ENCODE results near the gene MYO16. TPM values are rescaled to one million over a fixed set of nuclear protein-coding genes. Genes with fewer than 3 reads are reported as not detected.

Gene MYO16
- total RNA-seq, 1 donor from 2014 or later: 22.0 TPM

DNA sequence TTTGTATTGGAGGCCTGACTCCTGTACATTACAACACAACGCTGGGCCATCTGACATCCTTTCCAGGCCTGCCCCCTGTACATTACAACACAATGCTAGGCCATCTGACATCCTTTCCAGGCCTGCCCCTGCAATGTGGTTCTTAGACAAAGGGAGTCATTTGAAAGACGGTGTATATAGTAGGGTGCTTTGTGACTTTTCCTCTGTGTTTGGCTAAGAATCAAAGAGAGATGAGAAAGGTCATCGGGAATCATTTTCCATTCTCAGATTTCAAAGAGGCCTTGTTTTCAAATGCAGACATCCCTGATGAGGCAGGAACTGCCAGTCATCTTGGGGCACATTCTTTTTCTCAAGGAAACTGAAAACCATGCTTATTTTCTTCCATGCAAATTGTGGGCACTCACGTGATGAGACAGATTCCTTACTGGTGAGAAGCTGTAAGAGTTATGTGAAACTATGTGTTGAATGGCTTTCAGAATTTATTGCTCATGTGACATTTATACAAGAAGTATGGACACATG lies 551.6 kb downstream of the MYO16 start:
- Mint-ChIP-seq H3K27me3 (ENCODE audit: unreplicated experiment) (peaks cover 3% of the 10 kb centered on the region), H3K4me3 (ENCODE audit: unreplicated experiment) (peak overlapping the region; percentile 53), H3K9me3 (ENCODE audit: unreplicated experiment) (peaks cover 4% of the 10 kb centered on the region), H3K4me1 (ENCODE audit: low read depth, unreplicated experiment) (peaks cover 32% of the 10 kb centered on the region), H3K27ac (ENCODE audit: unreplicated experiment) (peak overlapping the region; percentile 99), H3K36me3 (ENCODE audit: unreplicated experiment) (peaks cover 3% of the 10 kb centered on the region)
- peak; percentile 42 for DNase-seq
- TF ChIP-seq, protein P1, sequence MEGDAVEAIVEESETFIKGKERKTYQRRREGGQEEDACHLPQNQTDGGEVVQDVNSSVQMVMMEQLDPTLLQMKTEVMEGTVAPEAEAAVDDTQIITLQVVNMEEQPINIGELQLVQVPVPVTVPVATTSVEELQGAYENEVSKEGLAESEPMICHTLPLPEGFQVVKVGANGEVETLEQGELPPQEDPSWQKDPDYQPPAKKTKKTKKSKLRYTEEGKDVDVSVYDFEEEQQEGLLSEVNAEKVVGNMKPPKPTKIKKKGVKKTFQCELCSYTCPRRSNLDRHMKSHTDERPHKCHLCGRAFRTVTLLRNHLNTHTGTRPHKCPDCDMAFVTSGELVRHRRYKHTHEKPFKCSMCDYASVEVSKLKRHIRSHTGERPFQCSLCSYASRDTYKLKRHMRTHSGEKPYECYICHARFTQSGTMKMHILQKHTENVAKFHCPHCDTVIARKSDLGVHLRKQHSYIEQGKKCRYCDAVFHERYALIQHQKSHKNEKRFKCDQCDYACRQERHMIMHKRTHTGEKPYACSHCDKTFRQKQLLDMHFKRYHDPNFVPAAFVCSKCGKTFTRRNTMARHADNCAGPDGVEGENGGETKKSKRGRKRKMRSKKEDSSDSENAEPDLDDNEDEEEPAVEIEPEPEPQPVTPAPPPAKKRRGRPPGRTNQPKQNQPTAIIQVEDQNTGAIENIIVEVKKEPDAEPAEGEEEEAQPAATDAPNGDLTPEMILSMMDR (IDR thresholded peaks at IDR 0.05; ENCODE audit: partially characterized antibody, unreplicated experiment): no peak

DNA sequence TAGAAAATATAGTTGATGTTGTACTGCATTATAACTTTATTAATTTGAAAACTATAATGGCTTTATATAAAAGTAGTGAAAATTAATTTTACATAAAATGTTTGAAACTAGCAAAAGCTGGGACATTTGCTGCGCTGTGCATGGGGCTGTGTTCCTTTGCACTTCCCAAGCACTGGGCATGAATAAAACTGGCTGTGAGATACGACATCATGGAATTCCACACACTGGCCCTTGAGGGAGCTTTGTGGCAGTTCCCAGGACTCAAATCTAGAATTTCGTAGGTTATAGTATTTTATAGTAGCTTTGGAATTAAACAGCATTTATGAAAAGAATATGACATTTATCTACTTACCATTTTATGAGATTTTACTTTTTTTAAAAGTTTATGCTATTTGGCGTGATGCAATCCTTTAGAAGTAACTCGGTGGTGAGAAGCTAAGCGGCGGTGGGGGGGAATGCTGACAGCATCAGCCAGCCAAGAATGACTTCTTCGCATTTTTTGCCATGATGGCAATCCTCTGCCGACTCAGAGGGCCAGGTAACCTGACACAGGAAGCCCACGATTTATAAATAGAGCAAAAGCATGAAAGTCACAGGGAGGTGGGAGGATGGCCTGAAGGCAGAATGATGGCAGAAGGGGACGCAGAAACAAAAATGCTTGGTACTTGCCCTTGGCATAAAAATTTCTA lies 553.5 kb downstream of the MYO16 start:
- TF ChIP-seq, protein P1 (IDR thresholded peaks at IDR 0.05; ENCODE audit: partially characterized antibody, unreplicated experiment): no peak
- no peak for DNase-seq
- Mint-ChIP-seq H3K9me3 (ENCODE audit: unreplicated experiment) (peaks cover 7% of the 10 kb centered on the region), H3K27ac (ENCODE audit: unreplicated experiment) (no peak overlapping the region), H3K4me1 (ENCODE audit: low read depth, unreplicated experiment) (peaks cover 46% of the 10 kb centered on the region), H3K36me3 (ENCODE audit: unreplicated experiment) (peaks cover 3% of the 10 kb centered on the region), H3K27me3 (ENCODE audit: unreplicated experiment) (peaks cover 3% of the 10 kb centered on the region), H3K4me3 (ENCODE audit: unreplicated experiment) (no peak overlapping the region)

DNA sequence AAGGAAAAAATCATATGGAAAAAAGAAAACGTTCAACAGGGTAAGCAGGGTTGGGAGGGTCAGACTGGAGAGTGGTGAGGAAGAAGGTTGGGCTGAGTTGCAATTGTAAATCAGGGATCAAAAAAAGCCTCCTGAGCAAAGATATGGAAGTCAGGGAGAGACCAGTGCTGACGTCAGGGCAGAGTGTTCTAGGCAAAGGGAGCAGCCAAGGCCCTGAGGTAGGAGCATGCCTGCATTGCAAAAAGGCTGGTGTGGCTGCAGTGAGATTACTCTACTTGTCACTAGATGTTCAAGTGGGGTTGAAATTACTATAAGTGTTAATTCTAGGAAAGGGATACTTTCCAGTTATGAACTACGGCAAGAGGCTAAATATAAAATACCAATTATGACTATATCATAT lies 562.0 kb downstream of the MYO16 start:
- H3K27ac Mint-ChIP-seq (ENCODE audit: unreplicated experiment): no peak overlapping the region
- peaks cover 2% of the 10 kb centered on the region for H3K9me3 Mint-ChIP-seq (ENCODE audit: unreplicated experiment)
- no peak overlapping the region for H3K4me3 Mint-ChIP-seq (ENCODE audit: unreplicated experiment)
- TF ChIP-seq, protein P1 (IDR thresholded peaks at IDR 0.05; ENCODE audit: partially characterized antibody, unreplicated experiment): no peak
- H3K36me3 Mint-ChIP-seq (ENCODE audit: unreplicated experiment): no peaks in the 10 kb centered on the region
- peaks cover 36% of the 10 kb centered on the region for H3K4me1 Mint-ChIP-seq (ENCODE audit: low read depth, unreplicated experiment)
- H3K27me3 Mint-ChIP-seq (ENCODE audit: unreplicated experiment): peaks cover 2% of the 10 kb centered on the region
- no peak for DNase-seq

DNA sequence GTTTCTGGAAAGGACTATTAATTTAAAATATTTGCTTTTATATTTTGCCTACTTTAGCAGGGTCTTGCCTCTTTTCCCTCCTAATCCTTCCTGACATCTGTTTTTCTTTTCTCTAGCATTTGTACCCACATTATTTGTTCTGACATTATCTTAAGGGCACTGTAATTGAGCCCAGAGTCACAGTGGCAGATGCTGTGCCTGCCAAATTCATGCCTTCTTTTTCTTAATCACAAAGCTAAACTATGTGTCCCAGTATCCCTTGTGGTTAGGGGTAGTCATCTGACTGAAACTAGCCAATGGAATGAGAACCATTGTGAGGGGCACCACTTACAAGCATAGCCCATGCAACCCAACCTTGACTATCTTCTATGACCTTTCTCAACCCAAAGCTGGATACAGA lies 562.9 kb downstream of the MYO16 start:
- Mint-ChIP-seq H3K27me3 (ENCODE audit: unreplicated experiment) (peaks cover 2% of the 10 kb centered on the region), H3K4me1 (ENCODE audit: low read depth, unreplicated experiment) (peaks cover 32% of the 10 kb centered on the region), H3K9me3 (ENCODE audit: unreplicated experiment) (peaks cover 3% of the 10 kb centered on the region), H3K27ac (ENCODE audit: unreplicated experiment) (no peak overlapping the region), H3K4me3 (ENCODE audit: unreplicated experiment) (no peak overlapping the region), H3K36me3 (ENCODE audit: unreplicated experiment) (no peaks in the 10 kb centered on the region)
- TF ChIP-seq, protein P1 (IDR thresholded peaks at IDR 0.05; ENCODE audit: partially characterized antibody, unreplicated experiment): no peak
- no peak for DNase-seq

DNA sequence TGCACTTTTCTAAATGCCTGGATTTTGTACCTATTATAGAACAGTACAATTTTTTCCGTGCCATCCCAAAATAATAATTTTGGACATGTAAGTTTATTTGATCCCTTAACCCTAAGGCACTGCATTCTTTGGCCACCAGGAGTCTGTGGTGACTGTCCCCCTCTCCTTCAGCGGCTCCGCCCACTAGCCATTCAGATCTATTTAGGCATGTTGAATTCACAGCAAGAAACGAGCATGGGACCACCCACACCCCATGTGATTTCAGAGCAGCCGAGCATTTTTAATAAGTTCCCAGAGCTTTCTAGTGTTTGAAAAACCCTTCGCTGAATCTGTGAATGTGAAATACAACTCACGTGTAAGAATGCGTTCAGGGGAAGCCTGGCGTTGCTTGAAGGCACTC lies 567.5 kb downstream of the MYO16 start:
- Mint-ChIP-seq H3K4me3 (ENCODE audit: unreplicated experiment) (no peak overlapping the region), H3K9me3 (ENCODE audit: unreplicated experiment) (peaks cover 1% of the 10 kb centered on the region), H3K4me1 (ENCODE audit: low read depth, unreplicated experiment) (peaks cover 34% of the 10 kb centered on the region), H3K27me3 (ENCODE audit: unreplicated experiment) (no peaks in the 10 kb centered on the region), H3K27ac (ENCODE audit: unreplicated experiment) (no peak overlapping the region), H3K36me3 (ENCODE audit: unreplicated experiment) (no peaks in the 10 kb centered on the region)
- DNase-seq: peak; percentile 55
- TF ChIP-seq, protein P1 (IDR thresholded peaks at IDR 0.05; ENCODE audit: partially characterized antibody, unreplicated experiment): peak; percentile 63
